Brain pericyte (primary cell): ENCODE data around the gene PROSER2.

ENCODE experiments used
- DNase-seq: peaks from one replicate; pipeline ENCODE4 v3.0.0-alpha.2; 2012; ENCODE audit warnings: low read depth, low spot score

Gene PROSER2

GRCh38 chr10:11804336-11804735 is 18.8 kb upstream of the PROSER2 start:
- no peak for DNase-seq

DNA sequence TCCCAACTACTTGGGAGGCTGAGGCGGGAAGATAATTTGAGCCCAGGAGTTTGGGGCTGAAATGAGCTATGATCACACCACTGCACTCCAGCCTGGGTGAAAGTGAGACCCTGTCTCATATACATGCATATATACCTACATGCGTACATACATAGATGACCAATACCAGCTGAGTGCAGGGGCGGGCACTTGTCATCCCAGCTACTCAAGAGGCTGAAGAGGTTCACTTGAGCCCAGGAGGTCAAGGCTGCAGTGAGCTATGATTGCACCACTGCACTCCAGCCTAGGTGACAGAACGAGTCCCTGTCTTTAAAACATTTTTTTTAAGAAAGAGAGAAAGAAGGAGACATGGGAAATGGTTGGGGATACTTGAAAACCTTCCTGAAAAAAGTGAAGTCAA is 17.4 kb upstream of the PROSER2 start:
- no peak for DNase-seq

DNA sequence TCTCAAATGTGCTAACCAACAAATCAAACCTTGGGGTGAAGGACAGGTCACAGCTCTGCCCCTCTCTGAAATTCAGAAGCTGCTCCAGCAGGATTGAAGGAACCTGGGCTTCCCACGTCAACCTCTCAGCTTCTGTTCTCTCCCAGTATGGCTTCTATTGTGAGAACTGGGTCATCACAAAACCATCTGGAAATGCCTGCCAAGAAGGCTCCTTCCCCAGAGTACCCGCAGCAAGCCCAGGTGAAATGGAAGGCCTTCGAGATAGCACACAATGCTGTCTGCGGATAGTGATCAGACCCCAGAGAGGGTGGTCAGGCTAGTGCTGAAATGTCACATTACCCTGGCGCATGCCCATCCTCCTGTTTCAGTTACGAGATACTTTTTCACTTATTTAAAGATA is 16.4 kb upstream of the PROSER2 start:
- no peak for DNase-seq

DNA sequence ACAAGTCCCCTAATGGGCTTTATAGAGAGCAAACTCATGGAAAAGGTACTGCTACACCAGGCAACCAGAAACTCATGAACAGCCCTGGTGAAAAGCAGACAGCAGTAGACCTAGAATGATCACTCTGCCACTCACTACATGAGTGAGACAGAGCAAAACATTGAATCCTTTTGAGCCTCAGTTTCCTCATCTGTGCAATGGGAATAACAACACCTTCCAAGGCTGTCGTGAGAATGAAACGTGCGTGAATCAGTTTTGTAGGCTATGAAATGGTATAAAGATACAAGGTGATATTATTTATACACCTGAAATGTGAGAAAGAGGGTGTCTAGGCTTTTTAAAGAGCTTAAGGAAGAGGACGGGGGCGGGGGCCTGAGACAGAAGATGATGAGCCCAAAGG is 14.3 kb upstream of the PROSER2 start:
- no peak for DNase-seq

DNA sequence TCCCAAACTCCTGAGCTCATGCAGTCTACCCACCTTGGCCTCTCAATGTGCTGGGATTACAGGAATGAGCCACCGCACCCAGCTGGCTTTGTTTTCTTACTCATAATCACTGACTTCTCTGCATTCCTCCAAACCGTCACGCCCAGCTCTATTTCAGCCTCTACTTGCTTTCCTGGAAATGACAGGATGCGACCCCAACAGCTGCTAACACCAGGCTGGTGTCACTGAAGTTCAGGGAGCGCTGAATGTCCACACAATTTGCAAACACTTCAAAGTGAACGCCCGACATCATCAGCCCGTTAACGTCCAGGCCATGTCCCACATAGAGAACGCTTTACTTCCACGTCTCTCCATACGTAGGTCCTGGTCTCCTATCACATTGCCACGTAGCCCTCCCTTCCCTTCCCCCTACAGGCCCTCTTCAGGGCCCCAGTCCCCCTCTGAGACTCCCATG is 12.8 kb upstream of the PROSER2 start:
- DNase-seq: no peak

- DNase-seq: no peak
Observed at GRCh38 chr10:11810973-11811372, 12.2 kb upstream of the PROSER2 start.

DNA sequence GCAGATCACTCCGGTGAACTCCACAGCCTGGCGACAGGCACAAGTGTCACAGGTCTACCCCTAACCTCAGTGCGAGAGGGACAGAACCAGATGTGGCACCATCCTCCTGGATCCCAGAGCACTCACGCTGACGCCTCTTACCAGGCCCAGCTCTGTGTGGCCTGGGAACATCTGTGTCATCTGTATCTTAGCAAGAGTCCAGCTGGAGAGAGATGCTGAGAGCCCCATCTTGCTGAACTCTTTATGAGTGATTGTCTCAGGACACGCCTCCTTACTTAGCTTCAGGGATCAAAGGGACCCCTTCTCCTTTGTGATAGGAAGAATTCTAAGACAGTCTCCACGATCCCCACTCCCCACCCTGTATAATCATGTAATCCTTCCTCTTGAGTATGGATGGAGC is 10.0 kb upstream of the PROSER2 start:
- DNase-seq: no peak

DNA sequence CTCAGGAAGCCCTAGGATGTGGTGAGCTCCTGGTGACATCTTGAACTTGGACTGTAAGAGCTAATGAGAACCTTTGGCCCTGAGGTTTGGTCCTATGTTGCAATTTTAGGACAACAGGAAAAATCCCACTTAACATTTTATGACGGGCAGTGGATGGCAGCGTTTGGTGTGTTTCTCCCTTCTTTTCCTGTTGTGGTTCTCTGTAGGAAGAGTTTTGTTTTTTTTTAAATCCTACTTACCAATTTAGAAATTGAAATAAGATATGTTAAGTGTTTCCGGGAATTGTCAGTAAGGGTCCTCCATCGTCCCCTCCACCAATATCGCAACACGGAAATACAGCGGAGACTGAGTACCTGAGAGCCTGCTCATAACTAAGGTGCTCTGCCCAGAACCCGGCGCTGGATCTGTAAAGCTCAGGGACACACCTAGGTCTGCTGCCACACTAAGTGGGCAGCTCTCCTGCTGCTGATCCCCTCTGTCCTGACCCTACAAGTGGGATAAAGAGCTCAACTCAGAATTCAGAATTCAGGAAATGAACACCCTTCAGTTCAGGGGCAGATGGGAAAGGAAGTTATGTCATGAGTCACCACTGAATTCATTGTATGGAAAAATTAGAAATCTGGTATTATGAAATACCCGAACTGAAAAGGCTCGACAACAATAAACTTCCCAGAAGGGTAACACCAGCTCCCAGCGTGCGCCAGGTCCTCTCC is 9.1 kb upstream of the PROSER2 start:
- DNase-seq: no peak

- no peak for DNase-seq
Observed at GRCh38 chr10:11819027-11819426, 4.1 kb upstream of the PROSER2 start.

- no peak for DNase-seq
Observed at GRCh38 chr10:11822026-11822756, 965 bp upstream of the PROSER2 start.

DNA sequence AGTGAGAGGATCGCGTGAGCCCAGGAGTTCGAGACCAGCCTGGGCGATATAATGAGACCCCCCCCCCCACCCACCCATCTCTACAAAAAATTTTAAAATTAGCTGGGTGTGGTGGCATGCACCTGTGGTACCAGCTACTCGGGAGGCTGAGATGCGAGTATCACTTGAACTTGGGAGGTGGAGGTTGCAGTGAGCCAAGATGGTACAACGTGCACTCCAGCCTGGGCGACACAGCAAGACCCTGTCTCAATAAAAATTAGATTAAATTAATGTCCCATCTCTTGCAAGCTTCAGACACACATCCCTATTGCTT is 391 bp upstream of the PROSER2 start:
- DNase-seq: no peak

DNA sequence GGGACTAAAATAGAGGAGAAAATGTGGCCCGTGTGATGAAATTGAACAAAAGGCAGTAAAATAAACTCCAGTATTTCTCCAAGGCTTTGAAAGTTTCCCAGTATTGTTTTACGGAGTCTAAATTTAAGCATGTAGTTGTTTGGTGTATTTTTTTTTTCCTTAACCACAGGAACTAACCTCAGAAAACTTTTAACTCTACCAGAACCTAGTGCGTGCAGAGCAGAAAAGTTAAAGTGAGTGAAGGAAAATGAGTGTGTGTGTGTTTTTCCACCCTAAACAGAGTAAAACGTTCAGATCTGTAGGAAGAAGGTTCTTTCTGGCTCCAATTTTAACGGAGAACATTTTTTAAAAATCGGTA is 812 bp downstream of the PROSER2 start:
- DNase-seq: no peak

DNA sequence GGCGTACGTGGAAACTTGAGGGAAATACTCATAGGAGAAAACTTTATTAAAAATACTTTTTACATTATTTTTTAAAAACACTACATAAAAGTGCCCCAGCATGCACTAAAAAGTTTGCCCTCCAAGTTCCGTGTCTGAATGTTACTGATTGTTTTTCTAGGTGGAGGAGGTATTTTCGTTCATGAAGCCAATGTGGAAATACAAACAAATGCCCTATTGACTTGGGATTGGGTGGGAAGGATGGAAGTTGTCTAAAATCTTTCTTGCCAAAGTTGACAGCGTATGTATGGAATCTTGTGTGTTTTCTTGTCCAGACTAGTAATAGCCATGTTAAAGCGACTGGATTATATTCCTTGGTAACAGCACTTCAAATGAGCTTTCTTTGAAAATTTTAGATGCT is 1.2 kb downstream of the PROSER2 start:
- DNase-seq: no peak

- DNase-seq: no peak
Observed at GRCh38 chr10:11824825-11825224, 1.7 kb downstream of the PROSER2 start.

DNA sequence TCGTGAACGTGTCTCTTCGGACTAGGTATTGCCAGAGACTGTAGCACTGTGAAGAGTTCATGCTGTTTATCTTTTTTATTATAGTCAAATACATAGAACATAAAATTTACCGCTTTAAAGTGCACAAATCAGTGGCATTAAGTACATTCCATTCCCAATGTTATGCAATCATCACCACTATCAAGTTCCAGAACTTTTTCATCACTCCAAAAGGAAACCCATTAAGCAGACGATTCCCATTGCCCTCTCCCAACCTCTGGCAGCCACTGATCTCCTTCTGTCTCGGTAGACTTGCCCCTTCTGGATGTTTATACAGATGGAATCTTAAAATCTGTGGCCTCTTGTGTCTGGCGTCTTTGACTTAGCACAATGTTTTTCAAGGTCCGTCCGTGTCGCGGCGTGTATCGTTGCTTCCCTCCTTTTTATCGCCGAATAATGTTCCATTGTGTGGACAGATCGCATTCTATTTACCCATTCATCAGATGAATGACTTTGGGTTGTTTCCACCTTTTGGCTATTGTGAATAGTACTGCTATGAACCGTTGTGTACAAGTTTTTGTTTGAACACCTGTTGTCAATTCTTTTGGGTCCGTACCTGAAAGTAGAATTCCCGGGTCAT is 2.7 kb downstream of the PROSER2 start:
- DNase-seq: no peak

GRCh38 chr10:11827006-11827405 is 3.9 kb downstream of the PROSER2 start:
- no peak for DNase-seq

- DNase-seq: no peak
Observed at GRCh38 chr10:11827414-11827813, 4.3 kb downstream of the PROSER2 start.

DNA sequence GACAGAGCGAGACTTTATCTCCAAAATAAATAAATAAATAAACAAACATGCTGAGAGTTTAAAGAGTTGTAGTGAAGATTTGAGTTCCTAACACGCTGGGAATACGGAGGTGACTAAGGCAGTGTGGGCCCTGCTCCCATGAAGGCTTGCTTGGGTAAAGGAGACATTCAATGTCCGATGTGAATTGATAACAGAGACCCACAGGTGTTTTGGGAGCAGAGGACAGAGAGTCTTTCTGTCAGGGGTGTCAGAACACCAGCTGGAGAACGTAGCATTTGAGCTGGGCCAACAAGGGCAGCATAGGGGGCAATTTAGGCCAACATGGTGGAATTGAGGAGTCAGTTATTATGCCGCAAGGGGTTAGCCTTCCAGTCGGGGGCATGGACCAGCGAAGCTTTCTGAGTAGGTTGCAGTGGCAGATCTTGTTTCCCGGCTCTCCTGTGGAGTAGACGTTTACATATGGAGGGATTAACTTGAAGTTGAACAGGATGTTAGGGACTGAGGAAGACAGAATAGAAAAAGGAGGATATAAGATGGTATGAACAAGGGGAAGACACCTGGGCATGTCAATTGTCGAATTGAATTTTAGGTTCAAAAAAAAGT is 5.6 kb downstream of the PROSER2 start:
- DNase-seq: no peak

- DNase-seq: no peak
Observed at GRCh38 chr10:11830836-11831519, 7.8 kb downstream of the PROSER2 start.

DNA sequence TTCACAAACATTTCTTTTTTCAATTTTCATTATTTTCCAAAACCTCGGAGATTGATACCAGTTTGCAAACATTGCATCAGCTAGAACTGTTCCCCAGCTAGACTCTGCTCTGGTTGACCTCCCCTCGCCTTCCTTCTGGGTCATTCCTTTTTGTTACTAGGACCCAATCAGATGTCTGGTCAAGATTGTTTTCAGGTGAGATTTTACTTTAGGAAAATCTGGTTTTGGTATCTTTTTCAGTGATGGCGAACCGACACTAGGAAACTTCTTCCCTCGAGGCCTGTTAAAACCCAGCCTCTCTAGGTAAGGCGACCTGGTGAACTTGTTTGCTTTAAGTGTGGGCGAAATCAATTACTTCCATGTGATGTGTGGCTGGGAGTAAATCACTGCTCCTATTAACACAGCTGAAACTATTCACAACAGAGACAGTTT is 8.4 kb downstream of the PROSER2 start:
- no peak for DNase-seq

DNA sequence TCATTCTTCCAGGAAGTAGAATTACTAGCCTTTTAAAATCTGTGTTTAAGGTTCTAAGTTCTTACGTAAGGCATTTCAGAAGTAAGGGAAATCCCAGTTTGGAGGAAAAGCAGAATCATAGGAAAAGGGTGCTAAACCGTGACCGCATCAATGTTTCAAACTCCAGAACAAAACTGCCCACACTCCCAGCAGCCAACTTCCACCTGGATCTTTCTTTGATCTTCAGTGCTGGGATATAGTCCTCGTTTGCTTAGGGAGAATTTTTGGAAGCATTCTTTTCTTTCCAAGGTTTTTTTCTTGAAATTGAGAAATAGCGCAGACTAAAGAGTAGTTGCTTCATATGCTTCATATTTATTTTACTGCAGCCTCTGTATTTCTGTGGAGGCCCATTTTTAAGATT is 8.9 kb downstream of the PROSER2 start:
- no peak for DNase-seq

- no peak for DNase-seq
Observed at GRCh38 chr10:11835061-11835460, 11.9 kb downstream of the PROSER2 start.
